Keratinocyte (primary cell): ENCODE measurements around the gene DGAT2L6.

Experiments
- EZH2 ChIP-seq: IDR thresholded peaks from one replicate; pipeline ENCODE4 v1.6.1; 2012; ENCODE audit warnings: inconsistent platforms, mild to moderate bottlenecking, low read length, moderate library complexity
- TF ChIP-seq, protein P1 (sequence below), 3 experiments: IDR thresholded peaks in 1 of 3; conservative IDR thresholded peaks in 1 of 3; optimal IDR thresholded peaks in 1 of 3; 2 replicates in 2 of 3; 3 replicates in 1 of 3; pipeline versions ENCODE3 to v1.5.1; 2011; ENCODE audit warnings: low read length in 3 of 3, mild to moderate bottlenecking in 3 of 3, moderate library complexity in 2 of 3, control low read depth in 1 of 3, inconsistent platforms in 1 of 3; ENCODE audit not compliant: insufficient read depth in 2 of 3; ENCODE audit errors: extremely low read depth in 1 of 3

DNA sequence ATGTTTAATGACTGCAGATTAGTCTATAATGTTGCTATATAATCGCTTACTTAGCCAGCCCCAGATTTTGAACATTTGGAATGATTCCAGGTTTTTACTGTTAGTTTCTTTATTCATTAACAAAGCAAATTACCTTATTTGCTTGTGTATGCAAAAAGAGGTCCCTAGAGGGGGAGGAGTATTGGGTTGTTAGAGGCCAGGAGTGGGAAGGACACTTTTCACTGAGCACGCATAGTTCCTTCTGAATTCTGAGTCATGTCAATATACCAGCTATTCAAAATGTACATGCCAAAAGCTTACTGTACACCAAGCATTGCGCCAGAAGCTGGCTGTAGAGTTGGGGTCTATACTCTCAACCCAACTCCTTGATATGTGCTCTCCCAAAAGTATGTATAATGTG is 5.1 kb upstream of the DGAT2L6 start:
- TF ChIP-seq, protein P1, sequence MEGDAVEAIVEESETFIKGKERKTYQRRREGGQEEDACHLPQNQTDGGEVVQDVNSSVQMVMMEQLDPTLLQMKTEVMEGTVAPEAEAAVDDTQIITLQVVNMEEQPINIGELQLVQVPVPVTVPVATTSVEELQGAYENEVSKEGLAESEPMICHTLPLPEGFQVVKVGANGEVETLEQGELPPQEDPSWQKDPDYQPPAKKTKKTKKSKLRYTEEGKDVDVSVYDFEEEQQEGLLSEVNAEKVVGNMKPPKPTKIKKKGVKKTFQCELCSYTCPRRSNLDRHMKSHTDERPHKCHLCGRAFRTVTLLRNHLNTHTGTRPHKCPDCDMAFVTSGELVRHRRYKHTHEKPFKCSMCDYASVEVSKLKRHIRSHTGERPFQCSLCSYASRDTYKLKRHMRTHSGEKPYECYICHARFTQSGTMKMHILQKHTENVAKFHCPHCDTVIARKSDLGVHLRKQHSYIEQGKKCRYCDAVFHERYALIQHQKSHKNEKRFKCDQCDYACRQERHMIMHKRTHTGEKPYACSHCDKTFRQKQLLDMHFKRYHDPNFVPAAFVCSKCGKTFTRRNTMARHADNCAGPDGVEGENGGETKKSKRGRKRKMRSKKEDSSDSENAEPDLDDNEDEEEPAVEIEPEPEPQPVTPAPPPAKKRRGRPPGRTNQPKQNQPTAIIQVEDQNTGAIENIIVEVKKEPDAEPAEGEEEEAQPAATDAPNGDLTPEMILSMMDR (optimal IDR thresholded peaks at IDR 0.05 in 1 of 3, IDR thresholded peaks at IDR 0.05 in 1 of 3, conservative IDR thresholded peaks at IDR 0.05 in 1 of 3; ENCODE audit: extremely low read depth in 1 of 3, insufficient read depth in 2 of 3, low read length in 3 of 3), result no peak
- TF ChIP-seq EZH2, result no peak
